ENCODE measurements around the gene SNAI3.

SNAI3 gene

GRCh38 chr16:88684569-88685155 is 1.6 kb downstream of the SNAI3 start:
- no peaks in the 10 kb centered on the region for H3K27me3 ChIP-seq (ENCODE audit: insufficient read depth, low read length, poor library complexity, severe bottlenecking)
- H2AFZ ChIP-seq (ENCODE audit: low read length) = no peak overlapping the region
- H4K20me1 ChIP-seq (ENCODE audit: insufficient read depth, low read length, poor library complexity, severe bottlenecking) = no peaks in the 10 kb centered on the region
- H3K4me3 ChIP-seq (ENCODE audit: low read length, poor library complexity, severe bottlenecking) = no peak overlapping the region
- no peaks in the 10 kb centered on the region for H3K9me2 ChIP-seq (replicated peaks; ENCODE audit: low read depth, low read length)
- TF ChIP-seq CTCF (conservative IDR thresholded peaks at IDR 0.05; ENCODE audit: low read length) (no peak), EZH2phosphoT487 (IDR thresholded peaks at IDR 0.05; ENCODE audit: borderline replicate concordance) (no peak)
- no peak overlapping the region for H3K9ac ChIP-seq (ENCODE audit: low read depth, low read length, poor library complexity, severe bottlenecking)
- no peaks in the 10 kb centered on the region for H3K36me3 ChIP-seq (ENCODE audit: insufficient read depth, low read length)
- H3K4me2 ChIP-seq (ENCODE audit: low read depth, low read length, poor library complexity, severe bottlenecking) = no peak overlapping the region
- no peaks in the 10 kb centered on the region for H3F3A ChIP-seq (ENCODE audit: low read depth)
- H3K4me1 ChIP-seq (ENCODE audit: insufficient read depth, low read length, poor library complexity, severe bottlenecking) = peaks cover 6% of the 10 kb centered on the region
- no peaks in the 10 kb centered on the region for H3K9me3 ChIP-seq (ENCODE audit: insufficient read depth, low read depth, low read length)
- no peaks in the 10 kb centered on the region for H3K79me2 ChIP-seq (ENCODE audit: insufficient read depth, low read length)

- no peaks in the 10 kb centered on the region for H3F3A ChIP-seq (ENCODE audit: low read depth)
- no peaks in the 10 kb centered on the region for H3K9me3 ChIP-seq (ENCODE audit: insufficient read depth, low read depth, low read length)
- no peak overlapping the region for H3K4me3 ChIP-seq (ENCODE audit: low read length, poor library complexity, severe bottlenecking)
- H3K79me2 ChIP-seq (ENCODE audit: insufficient read depth, low read length) = no peaks in the 10 kb centered on the region
- H3K4me1 ChIP-seq (ENCODE audit: insufficient read depth, low read length, poor library complexity, severe bottlenecking) = peaks cover 6% of the 10 kb centered on the region
- TF ChIP-seq EZH2phosphoT487 (IDR thresholded peaks at IDR 0.05; ENCODE audit: borderline replicate concordance) = no peak
- no peaks in the 10 kb centered on the region for H3K36me3 ChIP-seq (ENCODE audit: insufficient read depth, low read length)
- no peaks in the 10 kb centered on the region for H4K20me1 ChIP-seq (ENCODE audit: insufficient read depth, low read length, poor library complexity, severe bottlenecking)
- H2AFZ ChIP-seq (ENCODE audit: low read length) = no peak overlapping the region
- no peaks in the 10 kb centered on the region for H3K9me2 ChIP-seq (replicated peaks; ENCODE audit: low read depth, low read length)
- no peaks in the 10 kb centered on the region for H3K27me3 ChIP-seq (ENCODE audit: insufficient read depth, low read length, poor library complexity, severe bottlenecking)
- H3K9ac ChIP-seq (ENCODE audit: low read depth, low read length, poor library complexity, severe bottlenecking) = no peak overlapping the region
- H3K4me2 ChIP-seq (ENCODE audit: low read depth, low read length, poor library complexity, severe bottlenecking) = no peak overlapping the region
Observed at GRCh38 chr16:88681709-88682451, 4.4 kb downstream of the SNAI3 start.

- Histone ChIP-seq H3K9ac (ENCODE audit: low read depth, low read length, poor library complexity, severe bottlenecking) (no peak overlapping the region), H3K9me3 (ENCODE audit: insufficient read depth, low read depth, low read length) (no peaks in the 10 kb centered on the region), H4K20me1 (ENCODE audit: insufficient read depth, low read length, poor library complexity, severe bottlenecking) (no peaks in the 10 kb centered on the region), H3K79me2 (ENCODE audit: insufficient read depth, low read length) (no peaks in the 10 kb centered on the region), H2AFZ (ENCODE audit: low read length) (no peak overlapping the region), H3F3A (ENCODE audit: low read depth) (no peaks in the 10 kb centered on the region), H3K4me3 (ENCODE audit: low read length, poor library complexity, severe bottlenecking) (no peak overlapping the region), H3K36me3 (ENCODE audit: insufficient read depth, low read length) (no peaks in the 10 kb centered on the region), H3K4me2 (ENCODE audit: low read depth, low read length, poor library complexity, severe bottlenecking) (no peak overlapping the region), H3K27me3 (ENCODE audit: insufficient read depth, low read length, poor library complexity, severe bottlenecking) (no peaks in the 10 kb centered on the region), H3K4me1 (ENCODE audit: insufficient read depth, low read length, poor library complexity, severe bottlenecking) (peaks cover 6% of the 10 kb centered on the region), H3K9me2 (replicated peaks; ENCODE audit: low read depth, low read length) (no peaks in the 10 kb centered on the region)
- TF ChIP-seq EZH2phosphoT487 (IDR thresholded peaks at IDR 0.05; ENCODE audit: borderline replicate concordance) = no peak
- peak; percentile 39 for TF ChIP-seq CTCF (conservative IDR thresholded peaks at IDR 0.05; ENCODE audit: low read length)
Observed at GRCh38 chr16:88681084-88681680, 5.1 kb downstream of the SNAI3 start.
